Mesenchymal stem cell (in vitro differentiated cells and primary cell): ENCODE measurements around the gene PTCHD1.
A peak's percentile ranks its signal among the peaks of the same experiment; 100 is the strongest.

Experiments
- DNase-seq: peaks from one replicate; pipeline ENCODE4 v3.0.0-alpha.2; 2013
- H2AFZ ChIP-seq: one replicate; pipeline ENCODE4 v1.6.1; 2013; ENCODE audit warnings: low read depth, mild to moderate bottlenecking, control low read depth, inconsistent platforms, low read length, moderate library complexity
- H2AK5ac ChIP-seq: 2 replicates; pipeline ENCODE4 v1.6.1; 2013; ENCODE audit warnings: low read length, moderate library complexity, mild to moderate bottlenecking, inconsistent platforms; ENCODE audit not compliant: severe bottlenecking
- H2BK120ac ChIP-seq: one replicate; pipeline ENCODE4 v1.6.1; 2013; ENCODE audit warnings: low read depth, mild to moderate bottlenecking, inconsistent platforms, low read length, moderate library complexity
- H2BK12ac ChIP-seq, 2 experiments: one replicate each; pipeline ENCODE4 v1.6.1; 2013; ENCODE audit warnings: inconsistent platforms in 2 of 2, low read length in 2 of 2, mild to moderate bottlenecking in 2 of 2, moderate library complexity in 2 of 2, control low read depth in 1 of 2
- H2BK15ac ChIP-seq: one replicate; pipeline ENCODE4 v1.6.1; 2013; ENCODE audit warnings: mild to moderate bottlenecking, low read depth, inconsistent platforms; ENCODE audit not compliant: poor library complexity, severe bottlenecking
- H2BK5ac ChIP-seq: 2 replicates; pipeline ENCODE4 v1.6.1; 2013; ENCODE audit warnings: low read depth, mild to moderate bottlenecking, low read length, control low read depth, inconsistent platforms; ENCODE audit not compliant: poor library complexity, severe bottlenecking
- H3K14ac ChIP-seq, 2 experiments: one replicate each; pipeline ENCODE4 v1.6.1; 2013; ENCODE audit warnings: inconsistent platforms in 2 of 2, low read length in 2 of 2, control low read depth in 1 of 2, mild to moderate bottlenecking in 1 of 2, moderate library complexity in 1 of 2
- H3K18ac ChIP-seq, 2 experiments: one replicate each; pipeline ENCODE4 v1.6.1; 2013; ENCODE audit warnings: inconsistent platforms in 2 of 2, low read length in 2 of 2, control low read depth in 1 of 2, low read depth in 1 of 2, mild to moderate bottlenecking in 1 of 2
- H3K23ac ChIP-seq, 2 experiments: one replicate each; pipeline ENCODE4 v1.6.1; 2013; ENCODE audit warnings: inconsistent platforms in 2 of 2, low read length in 2 of 2, mild to moderate bottlenecking in 2 of 2, moderate library complexity in 2 of 2, control low read depth in 1 of 2
- H3K27ac ChIP-seq: 2 replicates; pipeline ENCODE4 v1.5.1; 2013; ENCODE audit warnings: mild to moderate bottlenecking, moderate library complexity, low read length, control low read depth, inconsistent platforms; ENCODE audit not compliant: poor library complexity, severe bottlenecking
- H3K27me3 ChIP-seq, 2 experiments: 2 replicates each; pipeline versions ENCODE4 v1.6.1 to v1.7.0; 2013; ENCODE audit warnings: low read length in 2 of 2, mild to moderate bottlenecking in 2 of 2, moderate library complexity in 2 of 2, control low read depth in 1 of 2, inconsistent platforms in 1 of 2; ENCODE audit not compliant: control insufficient read depth in 1 of 2, insufficient read depth in 1 of 2
- H3K36me3 ChIP-seq, 2 experiments: 2 replicates each; pipeline versions ENCODE4 v1.6.1 to v1.7.0; 2013; ENCODE audit warnings: low read length in 2 of 2, control low read depth in 1 of 2, inconsistent platforms in 1 of 2, low read depth in 1 of 2, mild to moderate bottlenecking in 1 of 2; ENCODE audit not compliant: insufficient read depth in 2 of 2, control insufficient read depth in 1 of 2
- H3K4ac ChIP-seq, 2 experiments: one replicate each; pipeline ENCODE4 v1.6.1; 2013; ENCODE audit warnings: inconsistent platforms in 2 of 2, low read length in 2 of 2, mild to moderate bottlenecking in 2 of 2, moderate library complexity in 2 of 2, control low read depth in 1 of 2, low read depth in 1 of 2
- H3K4me1 ChIP-seq: 2 replicates; pipeline ENCODE4 v1.6.1; 2013; ENCODE audit warnings: low read depth, low read length, control low read depth; ENCODE audit not compliant: control insufficient read depth, insufficient read depth
- H3K4me2 ChIP-seq: 2 replicates; pipeline ENCODE4 v1.6.1; 2013; ENCODE audit warnings: low read length, mild to moderate bottlenecking, inconsistent platforms; ENCODE audit not compliant: poor library complexity, severe bottlenecking
- H3K4me3 ChIP-seq, 2 experiments: 2 replicates each; pipeline versions ENCODE4 v1.5.1 to v1.7.0; 2013; ENCODE audit warnings: low read length in 2 of 2, mild to moderate bottlenecking in 2 of 2, control low read depth in 1 of 2, low read depth in 1 of 2; ENCODE audit not compliant: insufficient read depth in 1 of 2
- H3K79me1 ChIP-seq: replicated peaks from 2 replicates; pipeline ENCODE4 v1.6.1; 2013; ENCODE audit warnings: mild to moderate bottlenecking, control low read depth, low read length, inconsistent platforms; ENCODE audit not compliant: poor library complexity, severe bottlenecking
- H3K9ac ChIP-seq: 2 replicates; pipeline ENCODE4 v1.7.0; 2013; ENCODE audit warnings: mild to moderate bottlenecking, low read length, moderate library complexity
- H3K9me3 ChIP-seq: 2 replicates; pipeline ENCODE4 v1.7.0; 2013; ENCODE audit warnings: mild to moderate bottlenecking, low read length; ENCODE audit not compliant: control insufficient read depth
- H4K8ac ChIP-seq: one replicate; pipeline ENCODE4 v1.6.1; 2013; ENCODE audit warnings: inconsistent platforms, mild to moderate bottlenecking, low read length, moderate library complexity
- H4K91ac ChIP-seq: one replicate; pipeline ENCODE4 v1.6.1; 2013; ENCODE audit warnings: mild to moderate bottlenecking, low read length, inconsistent platforms
- WGBS: methylation state at CpG from one replicate; pipeline ENCODE4 v1.1.7; 2013; ENCODE audit warnings: mixed read lengths; 5-methylcytosine and 5-hydroxymethylcytosine counted together

Gene PTCHD1

DNA sequence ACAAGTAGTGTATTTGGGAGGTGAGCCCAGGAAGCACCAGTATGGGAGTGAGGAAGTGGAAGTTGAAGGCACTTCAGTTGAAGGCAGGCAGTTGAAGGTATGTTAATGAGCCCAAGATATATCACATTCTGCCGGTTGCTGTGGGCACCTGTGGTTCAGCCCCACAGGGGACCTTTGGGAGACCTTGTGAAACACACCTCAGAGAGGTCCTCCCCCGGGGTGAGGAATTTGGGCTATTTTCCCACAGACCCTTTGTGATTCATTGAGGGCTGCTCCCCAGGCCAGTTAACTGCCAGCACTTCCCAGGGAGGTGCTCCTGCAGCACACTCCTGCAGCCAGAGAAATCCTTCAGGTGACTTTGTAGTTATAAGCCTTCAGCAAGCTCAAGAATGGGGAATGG lies 45.9 kb downstream of the PTCHD1 start:
- Histone ChIP-seq H2BK5ac (no peak overlapping the region), H3K4me2 (no peak overlapping the region), H3K18ac (no peak overlapping the region), H3K23ac (no peak overlapping the region), H3K4me1 (no peaks in the 10 kb centered on the region), H3K27me3 (peaks cover 0 to 38% of the 10 kb centered on the region in 2 experiments), H3K9me3 (no peaks in the 10 kb centered on the region), H2BK15ac (no peak overlapping the region), H3K4ac (no peak overlapping the region), H4K91ac (no peak overlapping the region), H3K4me3 (no peak overlapping the region), H4K8ac (no peak overlapping the region), H3K9ac (no peak overlapping the region), H3K27ac (no peak overlapping the region), H2AFZ (no peak overlapping the region), H2BK12ac (no peak overlapping the region), H3K79me1 (no peaks in the 10 kb centered on the region), H2AK5ac (no peak overlapping the region), H2BK120ac (no peak overlapping the region), H3K14ac (no peak overlapping the region), H3K36me3 (no peaks in the 10 kb centered on the region)
- WGBS, result 19% methylated on average over 2 of the region's 2 CpGs
- DNase-seq, result no peak

DNA sequence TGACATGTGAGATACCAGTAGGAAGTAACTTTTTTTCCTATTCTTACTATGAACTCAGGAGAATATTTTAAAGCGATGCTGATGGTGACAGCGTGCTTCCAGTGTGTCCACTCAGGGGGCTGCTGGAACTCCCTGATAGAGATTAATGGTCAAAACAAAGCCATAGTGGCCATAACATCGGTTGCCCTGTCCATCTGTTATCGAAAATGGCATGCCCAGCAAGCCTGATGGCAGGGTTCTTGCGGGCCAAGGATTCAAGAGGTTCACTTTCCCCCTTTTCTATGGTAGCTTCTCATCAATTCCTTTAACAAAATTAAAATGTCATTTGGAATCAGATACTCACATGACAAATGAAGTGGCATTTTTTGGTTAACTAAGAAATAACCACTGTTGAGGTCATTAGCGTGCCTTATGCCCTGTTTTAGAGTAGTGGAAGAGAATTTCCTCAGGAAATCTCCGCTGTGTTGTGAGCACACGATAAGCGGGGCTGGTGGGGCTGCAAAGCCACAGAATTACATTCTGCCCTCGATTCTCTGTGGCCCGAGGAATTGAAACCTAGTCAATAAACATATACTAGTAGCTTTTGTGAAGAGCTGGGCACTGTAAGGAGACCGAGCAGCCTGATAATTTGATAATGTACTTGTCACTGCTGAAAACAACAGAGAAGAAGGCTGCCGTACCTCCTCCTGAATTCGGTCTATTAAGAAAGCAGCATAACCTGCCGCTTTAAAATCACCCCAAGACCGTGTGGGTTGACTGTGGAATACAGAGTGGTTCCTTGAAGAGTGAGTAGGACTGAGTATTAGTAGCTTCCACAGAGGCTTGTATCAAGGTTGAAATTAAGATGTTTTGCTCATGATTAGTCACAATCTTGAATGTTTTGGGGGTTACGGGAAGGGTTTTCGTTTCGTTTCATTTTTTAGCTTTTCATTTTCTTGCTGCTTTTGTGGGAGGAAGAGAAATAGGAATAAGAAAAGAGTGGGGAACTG lies 46.7 kb downstream of the PTCHD1 start:
- no peak overlapping the region for H2BK12ac ChIP-seq
- no peak overlapping the region for H3K18ac ChIP-seq
- no peaks in the 10 kb centered on the region for H3K36me3 ChIP-seq
- H3K4me3 ChIP-seq, result no peak overlapping the region
- no peak for DNase-seq
- H3K27me3 ChIP-seq, result peaks cover 0 to 38% of the 10 kb centered on the region in 2 experiments
- H3K4me1 ChIP-seq, result no peaks in the 10 kb centered on the region
- H3K23ac ChIP-seq, result no peak overlapping the region
- H3K9ac ChIP-seq, result no peak overlapping the region
- H2BK120ac ChIP-seq, result no peak overlapping the region
- H3K9me3 ChIP-seq, result no peaks in the 10 kb centered on the region
- no peak overlapping the region for H2AFZ ChIP-seq
- 87% methylated on average over 16 of the region's 19 CpGs for WGBS
- H4K8ac ChIP-seq, result no peak overlapping the region
- H3K4me2 ChIP-seq, result no peak overlapping the region
- H3K14ac ChIP-seq, result no peak overlapping the region
- H4K91ac ChIP-seq, result no peak overlapping the region
- no peak overlapping the region for H3K27ac ChIP-seq
- H2AK5ac ChIP-seq, result no peak overlapping the region
- no peak overlapping the region for H2BK15ac ChIP-seq
- no peak overlapping the region for H2BK5ac ChIP-seq
- H3K79me1 ChIP-seq, result no peaks in the 10 kb centered on the region
- H3K4ac ChIP-seq, result no peak overlapping the region

DNA sequence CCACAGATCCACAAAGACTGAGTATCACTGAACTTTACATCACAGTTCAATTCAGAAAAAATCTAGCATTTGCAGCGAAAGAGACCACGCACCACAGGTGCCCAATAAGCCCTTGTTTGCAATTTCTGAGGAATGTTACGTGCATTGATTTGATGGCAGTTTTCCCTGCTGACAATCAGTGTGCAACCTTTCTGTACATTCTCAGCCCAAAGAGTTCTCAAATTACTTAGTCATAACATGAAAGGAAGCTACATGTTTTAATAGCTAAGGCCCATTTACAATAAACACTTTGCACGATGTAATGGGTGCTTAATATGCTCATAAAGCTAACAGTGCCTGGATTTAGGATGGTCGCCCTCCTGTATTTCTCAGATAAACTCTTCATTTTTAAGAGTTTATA lies 47.9 kb downstream of the PTCHD1 start:
- Histone ChIP-seq H3K4me2 (no peak overlapping the region), H4K91ac (no peak overlapping the region), H3K23ac (no peak overlapping the region), H4K8ac (no peak overlapping the region), H2BK120ac (no peak overlapping the region), H3K9ac (no peak overlapping the region), H2AK5ac (no peak overlapping the region), H3K27me3 (peaks cover 0 to 32% of the 10 kb centered on the region in 2 experiments), H2BK12ac (no peak overlapping the region), H3K9me3 (no peaks in the 10 kb centered on the region), H3K36me3 (no peaks in the 10 kb centered on the region), H3K14ac (no peak overlapping the region), H2BK15ac (no peak overlapping the region), H2AFZ (no peak overlapping the region), H3K18ac (no peak overlapping the region), H3K4me3 (no peak overlapping the region), H3K4me1 (no peaks in the 10 kb centered on the region), H3K79me1 (no peaks in the 10 kb centered on the region), H3K4ac (no peak overlapping the region), H2BK5ac (no peak overlapping the region), H3K27ac (no peak overlapping the region)
- no peak for DNase-seq
- 97% methylated on average over 2 of the region's 5 CpGs for WGBS

DNA sequence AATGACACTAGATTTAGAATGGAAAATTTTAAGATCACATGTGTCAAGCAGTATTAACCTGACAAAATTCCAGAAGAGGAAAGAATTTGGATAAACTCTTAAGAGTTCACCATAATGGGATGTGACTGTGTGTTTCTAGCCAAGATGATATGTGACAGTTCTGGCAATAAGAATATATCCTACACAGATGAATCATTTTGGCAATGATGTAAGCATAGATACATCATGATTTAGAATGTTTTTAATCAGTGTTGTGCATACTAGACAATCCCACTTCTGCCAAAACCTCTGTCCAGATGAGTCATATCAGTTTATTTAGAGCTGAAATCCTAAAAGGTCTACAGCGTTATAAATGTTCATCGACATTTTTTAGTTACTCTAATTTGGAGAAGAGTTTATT lies 48.8 kb downstream of the PTCHD1 start:
- Histone ChIP-seq H3K9me3 (no peaks in the 10 kb centered on the region), H2BK5ac (no peak overlapping the region), H3K36me3 (no peaks in the 10 kb centered on the region), H3K18ac (no peak overlapping the region), H3K4me3 (no peak overlapping the region), H3K4ac (no peak overlapping the region), H3K14ac (no peak overlapping the region), H3K4me2 (no peak overlapping the region), H2AFZ (no peak overlapping the region), H3K4me1 (no peaks in the 10 kb centered on the region), H3K79me1 (no peaks in the 10 kb centered on the region), H4K91ac (no peak overlapping the region), H2BK15ac (no peak overlapping the region), H3K27me3 (peaks cover 0 to 25% of the 10 kb centered on the region in 2 experiments), H3K27ac (no peak overlapping the region), H2AK5ac (no peak overlapping the region), H2BK120ac (no peak overlapping the region), H4K8ac (no peak overlapping the region), H3K9ac (no peak overlapping the region), H2BK12ac (no peak overlapping the region), H3K23ac (no peak overlapping the region)
- DNase-seq, result peak; percentile 23
- WGBS, result no CpG with 5 or more reads among the region's 2 CpGs
